Caco-2 (cell line): ENCODE measurements around the gene EXOSC3. TPM values are rescaled to one million over a fixed set of nuclear protein-coding genes. Genes with fewer than 3 reads are reported as not detected.
A peak's percentile ranks its signal among the peaks of the same experiment; 100 is the strongest.

Source experiments
- BruUV-seq: library from RNA; stranded (reverse); fragments of 400-500 nt; replicated peaks from 2 replicates; lab custom pipeline; 2021; lab: Mats Ljungman, UMichigan
- CTCF ChIA-PET: fragments of 300-600 bp; sonication (Branson Sonifier 250); formaldehyde crosslinking; loops from one replicate; lab custom pipeline; 2022; ENCODE audit warnings: antibody characterized with exemption; lab: Charles Lee
- POLR2A ChIA-PET: fragments of 300-600 bp; sonication (Branson Sonifier 250); formaldehyde crosslinking; loops from one replicate; lab custom pipeline; 2022; ENCODE audit warnings: antibody characterized with exemption; lab: Charles Lee
- DNase-seq, 2 experiments: peaks; one replicate each; pipeline versions ENCODE4 v3.0.0 to v3.0.0-alpha.2; 2020 to 2022
- H3K27me3 ChIP-seq: replicated peaks from 2 replicates; pipeline ENCODE4 v1.6.0; 2011; ENCODE audit warnings: low read length; ENCODE audit not compliant: control insufficient read depth, insufficient read depth
- H3K36me3 ChIP-seq: 2 replicates; pipeline ENCODE4 v1.5.1; 2011; ENCODE audit warnings: low read length; ENCODE audit not compliant: control insufficient read depth, insufficient read depth
- H3K4me1 ChIP-seq: fragments of 250-450 bp; sonication (Bioruptor Pico); 2 replicates; pipeline ENCODE4 v1.5.1; 2020; ENCODE audit warnings: mild to moderate bottlenecking
- H3K4me3 ChIP-seq: 2 replicates; pipeline ENCODE4 v1.5.1; 2011; ENCODE audit warnings: low read depth, mild to moderate bottlenecking, control low read depth, low read length
- H3K9me3 ChIP-seq: fragments of 250-450 bp; sonication (Bioruptor Pico); 2 replicates; pipeline ENCODE4 v1.5.1; 2020; ENCODE audit warnings: mild to moderate bottlenecking, moderate library complexity
- H3K27ac Mint-ChIP-seq: one replicate; pipeline ENCODE4 v1.8.0; 2022; ENCODE audit warnings: mixed read lengths; ENCODE audit not compliant: unreplicated experiment
- H3K27me3 Mint-ChIP-seq: one replicate; pipeline ENCODE4 v1.8.0; 2022; ENCODE audit warnings: mixed read lengths; ENCODE audit not compliant: insufficient read depth, unreplicated experiment
- H3K36me3 Mint-ChIP-seq: one replicate; pipeline ENCODE4 v1.8.0; 2022; ENCODE audit warnings: mild to moderate bottlenecking, mixed read lengths; ENCODE audit not compliant: insufficient read depth, unreplicated experiment
- H3K4me1 Mint-ChIP-seq: one replicate; pipeline ENCODE4 v1.8.0; 2022; ENCODE audit warnings: low read depth, mixed read lengths; ENCODE audit not compliant: unreplicated experiment
- H3K4me3 Mint-ChIP-seq: one replicate; pipeline ENCODE4 v1.8.0; 2022; ENCODE audit warnings: mild to moderate bottlenecking, moderate library complexity, mixed read lengths; ENCODE audit not compliant: unreplicated experiment
- H3K9me3 Mint-ChIP-seq: one replicate; pipeline ENCODE4 v1.8.0; 2022; ENCODE audit warnings: mixed read lengths; ENCODE audit not compliant: unreplicated experiment
- CTCF ChIP-seq, 2 experiments: fragments of 200-600 bp in 1 of 2; IDR thresholded peaks; 1 replicate in 1 of 2; 2 replicates in 1 of 2; pipeline versions ENCODE4 v1.5.1 to v1.8.0; 2011 to 2022; ENCODE audit warnings: antibody characterized with exemption in 1 of 2, control low read depth in 1 of 2, inconsistent platforms in 1 of 2, low read depth in 1 of 2, low read length in 1 of 2, mild to moderate bottlenecking in 1 of 2, moderate library complexity in 1 of 2; ENCODE audit not compliant: insufficient read depth in 1 of 2, severe bottlenecking in 1 of 2, unreplicated experiment in 1 of 2
- intact Hi-C: fragments of 100-400 bp; cut with micrococcal nuclease; formaldehyde crosslinking; loops from one replicate; pipeline ENCODE4 v1.10.0; 2022; ENCODE audit not compliant: unreplicated experiment
- total RNA-seq: library from RNA; stranded (reverse); gene quantifications from 2 replicates; pipeline ENCODE4 v1.2.3, GENCODE V29; 2022

Gene EXOSC3
- total RNA-seq, 1 experiment from 2014 or later, result 60.3 TPM

- Histone ChIP-seq H3K36me3 (no peaks in the 10 kb centered on the region), H3K9me3 (no peaks in the 10 kb centered on the region), H3K27me3 (no peaks in the 10 kb centered on the region), H3K4me1 (no peaks in the 10 kb centered on the region), H3K4me3 (no peak overlapping the region)
- Mint-ChIP-seq H3K27me3 (no peaks in the 10 kb centered on the region), H3K27ac (no peak overlapping the region), H3K4me3 (no peak overlapping the region), H3K9me3 (no peaks in the 10 kb centered on the region), H3K36me3 (peaks cover 4% of the 10 kb centered on the region), H3K4me1 (peaks cover 5% of the 10 kb centered on the region)
- CTCF ChIA-PET, result interaction anchor here (0.7 kb wide), 1 partner anchor 13 kb away, joined by 5 read pairs; no protein-coding TSS in a partner anchor
- POLR2A ChIA-PET, result no interaction called here
- no peak for DNase-seq
- TF ChIP-seq CTCF (IDR thresholded peaks at IDR 0.05; ENCODE audit: insufficient read depth in 1 of 2, low read depth in 1 of 2, low read length in 1 of 2, severe bottlenecking in 1 of 2, unreplicated experiment in 1 of 2), result no peak
- intact Hi-C loops, result no loop called here
- no TSS peak for BruUV-seq
Observed at GRCh38 chr9:37751186-37751585, 33.7 kb downstream of the EXOSC3 start.

- CTCF ChIA-PET, result interaction anchor here (1.2 kb wide), 1 partner anchor 515 kb away, joined by 3 read pairs; no protein-coding TSS in a partner anchor
- H3K4me1 Mint-ChIP-seq, result no peaks in the 10 kb centered on the region
- peaks cover 10% of the 10 kb centered on the region for H3K36me3 Mint-ChIP-seq
- DNase-seq, result no peak
- no peaks in the 10 kb centered on the region for H3K36me3 ChIP-seq
- no peaks in the 10 kb centered on the region for H3K27me3 ChIP-seq
- H3K4me3 Mint-ChIP-seq, result no peak overlapping the region
- POLR2A ChIA-PET, result no interaction called here
- no peaks in the 10 kb centered on the region for H3K9me3 Mint-ChIP-seq
- no peaks in the 10 kb centered on the region for H3K9me3 ChIP-seq
- no peak overlapping the region for H3K27ac Mint-ChIP-seq
- TF ChIP-seq CTCF (IDR thresholded peaks at IDR 0.05; ENCODE audit: insufficient read depth in 1 of 2, low read depth in 1 of 2, low read length in 1 of 2, severe bottlenecking in 1 of 2, unreplicated experiment in 1 of 2), result no peak
- no peaks in the 10 kb centered on the region for H3K27me3 Mint-ChIP-seq
- no TSS peak for BruUV-seq
- intact Hi-C loops, result loop anchor here (5.0 to 10.0 kb wide), 3 partner anchors 156 to 608 kb away; partner anchors contain the start of gene SLC25A51
- no peaks in the 10 kb centered on the region for H3K4me1 ChIP-seq
- no peak overlapping the region for H3K4me3 ChIP-seq
Observed at GRCh38 chr9:37749129-37749528, 35.7 kb downstream of the EXOSC3 start.

- Histone ChIP-seq H3K27me3 (no peaks in the 10 kb centered on the region), H3K36me3 (no peaks in the 10 kb centered on the region), H3K9me3 (no peaks in the 10 kb centered on the region), H3K4me1 (no peaks in the 10 kb centered on the region), H3K4me3 (no peak overlapping the region)
- ChIA-PET CTCF (no interaction called here), POLR2A (no interaction called here)
- TF ChIP-seq CTCF (IDR thresholded peaks at IDR 0.05; ENCODE audit: insufficient read depth in 1 of 2, low read depth in 1 of 2, low read length in 1 of 2, severe bottlenecking in 1 of 2, unreplicated experiment in 1 of 2), result peak; percentile 85 to 90
- Mint-ChIP-seq H3K4me3 (no peak overlapping the region), H3K9me3 (no peaks in the 10 kb centered on the region), H3K27ac (no peak overlapping the region), H3K36me3 (peaks cover 10% of the 10 kb centered on the region), H3K4me1 (no peaks in the 10 kb centered on the region), H3K27me3 (no peaks in the 10 kb centered on the region)
- intact Hi-C loops, result loop anchor here (1.0 to 10.0 kb wide), 5 partner anchors 157 to 610 kb away; partner anchors contain the start of genes POLR1E and SLC25A51
- peak; percentile 61 to 73 for DNase-seq
- BruUV-seq, result no TSS peak
Observed at GRCh38 chr9:37747271-37747753, 37.6 kb downstream of the EXOSC3 start.
